ENCODE data around the gene WIPF1.
"Not testable (repeated sequence)": the region's sequence is repeated elsewhere in the genome, so short reads cannot be mapped to it uniquely, and the experiment has no call there.

WIPF1 gene

GRCh38 chr2:174569678-174570077 lies 27.9 kb downstream of the WIPF1 start:
- DNase-seq = no peak

DNA sequence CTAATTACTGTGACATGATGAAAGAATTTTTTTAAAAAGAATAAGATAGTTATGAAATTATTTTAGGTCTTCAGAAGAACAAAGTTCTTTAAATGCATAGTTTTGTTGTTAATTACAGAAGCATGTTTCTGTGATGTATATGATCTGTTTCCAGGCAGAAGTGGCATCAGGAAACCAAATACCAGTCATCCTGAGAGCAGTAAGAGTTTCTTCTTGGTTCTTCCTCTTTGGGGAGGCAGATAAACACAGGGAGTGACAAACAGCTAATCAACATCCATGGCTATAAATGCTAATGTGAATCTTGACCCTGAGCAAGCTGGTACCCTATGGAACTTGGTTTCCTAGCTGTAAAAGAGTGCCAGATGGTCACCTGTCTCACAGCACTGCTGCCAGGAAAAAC lies 29.2 kb downstream of the WIPF1 start:
- no peak for DNase-seq

GRCh38 chr2:174566871-174567270 lies 30.7 kb downstream of the WIPF1 start:
- no peak for DNase-seq

GRCh38 chr2:174563530-174564282 lies 33.9 kb downstream of the WIPF1 start:
- DNase-seq = no peak

DNA sequence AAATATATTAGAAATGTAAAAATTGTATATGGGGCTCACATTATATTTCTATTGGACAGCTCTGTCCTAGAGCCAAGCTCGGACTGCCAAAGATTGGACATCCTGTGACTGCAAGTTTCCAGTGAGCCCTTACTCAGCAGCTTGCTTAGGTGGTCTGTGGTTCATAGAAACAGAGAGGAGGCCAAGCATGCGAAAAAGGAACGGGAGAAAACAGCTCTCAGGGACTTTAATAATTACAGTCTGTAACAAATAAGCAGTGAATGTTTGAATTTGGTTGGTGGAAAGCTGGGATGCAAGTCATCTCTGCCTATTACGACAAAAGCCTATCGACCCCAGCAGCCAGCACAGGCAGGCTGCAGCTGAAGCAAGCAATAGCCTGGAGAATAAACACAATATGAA lies 35.6 kb downstream of the WIPF1 start:
- DNase-seq = no peak

DNA sequence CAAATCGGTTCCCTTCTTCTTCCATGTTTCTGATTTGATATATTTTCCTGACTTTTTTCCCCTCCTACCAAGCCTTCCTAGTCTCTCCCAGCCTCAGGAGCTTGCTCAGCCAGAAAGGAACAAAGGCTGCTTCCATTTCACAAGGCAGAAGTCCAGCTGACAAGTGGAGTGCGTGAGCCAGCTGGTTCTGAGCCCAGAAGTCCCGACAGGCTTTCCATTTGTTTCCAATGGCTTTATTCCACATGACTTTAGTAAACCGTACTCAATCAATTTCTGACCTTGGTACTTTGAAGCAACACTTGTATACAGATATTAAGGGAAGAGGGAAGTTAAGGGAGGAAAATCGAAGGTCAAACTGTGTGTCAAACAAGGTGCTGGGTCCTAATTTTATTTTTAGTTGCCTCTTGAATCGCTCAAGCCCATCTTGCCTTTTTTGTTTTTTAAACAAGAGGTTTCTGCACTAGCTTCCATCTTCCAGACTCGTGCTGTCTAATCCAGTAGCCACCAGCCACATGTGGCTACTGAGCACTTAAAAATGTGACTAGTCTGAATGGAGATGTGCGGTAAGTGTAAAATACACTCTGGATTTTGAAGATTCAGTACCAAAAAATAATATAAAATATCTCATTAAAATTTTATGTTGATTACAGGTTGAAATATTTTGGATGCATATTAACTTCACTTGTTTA lies 36.2 kb downstream of the WIPF1 start:
- DNase-seq = no peak

DNA sequence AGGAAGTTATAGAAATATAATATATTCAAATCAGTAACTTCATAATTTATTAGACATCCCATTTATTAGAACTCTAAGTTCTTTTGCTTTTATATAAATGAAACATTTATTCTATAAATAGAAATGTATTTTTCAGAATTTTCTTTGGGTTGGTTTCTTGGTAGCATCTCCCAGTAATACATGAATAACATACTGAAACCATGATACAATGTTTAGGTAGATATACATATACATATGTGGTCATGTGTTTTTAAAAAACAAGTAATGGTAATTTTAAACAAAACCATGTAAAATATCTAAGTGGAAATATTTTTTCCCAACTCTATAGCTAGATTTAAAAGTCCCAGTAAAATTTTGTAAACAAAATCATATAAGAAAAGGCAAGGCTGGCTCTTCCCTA lies 36.9 kb downstream of the WIPF1 start:
- DNase-seq = no peak

- DNase-seq = no peak
These were observed 41.6 kb downstream of the WIPF1 start for GRCh38 chr2:174555998-174556397.

DNA sequence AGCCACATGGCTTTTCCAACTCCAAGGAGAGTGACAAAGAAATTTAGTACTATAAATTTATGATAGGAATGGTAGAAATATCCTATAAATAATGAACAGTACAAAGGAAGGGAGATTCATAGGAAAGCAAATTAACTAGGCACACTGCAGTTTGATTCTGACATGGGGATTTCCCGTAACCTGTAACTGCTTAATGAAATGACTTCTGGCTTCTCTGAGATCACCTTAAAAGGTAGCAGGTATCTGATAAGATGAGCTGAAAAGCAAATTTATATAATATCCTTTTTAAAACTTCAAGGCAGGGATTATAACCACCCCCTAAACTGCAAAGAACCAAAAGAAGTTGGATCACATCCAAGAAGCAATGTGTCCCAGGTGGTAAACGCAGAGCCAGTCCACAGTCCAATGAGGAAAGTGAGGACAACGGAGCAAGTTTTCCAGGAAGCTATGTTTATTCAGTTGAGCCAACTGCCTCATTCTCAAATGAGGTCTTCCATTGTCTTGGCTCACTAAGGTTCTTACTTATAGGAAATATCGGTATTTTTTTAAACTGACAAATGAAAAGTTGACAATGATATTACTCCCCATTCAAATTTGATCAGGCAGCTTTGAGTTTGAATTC lies 43.0 kb downstream of the WIPF1 start:
- DNase-seq = no peak

- no peak for DNase-seq
These were observed 43.7 kb downstream of the WIPF1 start for GRCh38 chr2:174553811-174554493.

GRCh38 chr2:174552880-174553279 lies 44.7 kb downstream of the WIPF1 start:
- no peak for DNase-seq

DNA sequence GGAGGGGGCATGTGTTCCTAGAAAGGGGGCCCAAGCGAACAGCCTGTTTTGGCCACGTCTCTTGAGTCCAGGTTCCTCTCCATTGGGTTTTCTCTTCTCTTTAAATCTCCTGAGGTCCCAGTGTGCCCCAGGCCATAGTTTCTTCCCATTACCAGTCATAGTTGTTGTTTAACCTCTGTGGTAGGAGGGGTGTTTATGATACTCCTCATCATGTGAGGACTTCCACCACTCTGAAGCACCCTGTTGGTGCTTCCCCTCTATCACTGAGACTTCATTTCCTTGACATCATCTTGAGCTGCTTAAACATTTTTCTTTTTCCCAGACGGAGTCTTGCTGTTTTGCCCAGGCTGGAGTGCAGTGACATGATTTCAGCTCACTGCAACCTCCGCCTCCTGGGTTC lies 45.9 kb downstream of the WIPF1 start:
- no peak for DNase-seq

GRCh38 chr2:174548646-174549045 lies 49.0 kb downstream of the WIPF1 start:
- not testable (repeated sequence) for DNase-seq

DNA sequence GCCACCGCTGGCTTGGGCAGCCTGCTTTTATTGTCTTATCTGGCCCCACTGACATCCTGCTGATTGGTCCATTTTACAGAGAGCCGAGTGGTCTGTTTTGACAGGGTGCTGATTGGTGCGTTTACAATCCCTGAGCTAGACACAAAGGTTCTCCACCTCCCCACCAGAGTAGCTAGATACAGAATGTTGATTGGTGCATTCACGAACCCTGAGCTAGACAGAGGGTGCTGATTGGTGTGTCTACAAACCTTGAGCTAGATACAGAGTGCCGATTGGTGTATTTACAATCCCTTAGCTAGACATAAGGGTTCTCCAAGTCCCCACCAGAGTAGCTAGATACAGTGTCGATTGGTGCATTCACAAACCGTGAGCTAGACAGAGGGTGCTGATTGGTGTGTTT lies 49.6 kb downstream of the WIPF1 start:
- DNase-seq = not testable (repeated sequence)

DNA sequence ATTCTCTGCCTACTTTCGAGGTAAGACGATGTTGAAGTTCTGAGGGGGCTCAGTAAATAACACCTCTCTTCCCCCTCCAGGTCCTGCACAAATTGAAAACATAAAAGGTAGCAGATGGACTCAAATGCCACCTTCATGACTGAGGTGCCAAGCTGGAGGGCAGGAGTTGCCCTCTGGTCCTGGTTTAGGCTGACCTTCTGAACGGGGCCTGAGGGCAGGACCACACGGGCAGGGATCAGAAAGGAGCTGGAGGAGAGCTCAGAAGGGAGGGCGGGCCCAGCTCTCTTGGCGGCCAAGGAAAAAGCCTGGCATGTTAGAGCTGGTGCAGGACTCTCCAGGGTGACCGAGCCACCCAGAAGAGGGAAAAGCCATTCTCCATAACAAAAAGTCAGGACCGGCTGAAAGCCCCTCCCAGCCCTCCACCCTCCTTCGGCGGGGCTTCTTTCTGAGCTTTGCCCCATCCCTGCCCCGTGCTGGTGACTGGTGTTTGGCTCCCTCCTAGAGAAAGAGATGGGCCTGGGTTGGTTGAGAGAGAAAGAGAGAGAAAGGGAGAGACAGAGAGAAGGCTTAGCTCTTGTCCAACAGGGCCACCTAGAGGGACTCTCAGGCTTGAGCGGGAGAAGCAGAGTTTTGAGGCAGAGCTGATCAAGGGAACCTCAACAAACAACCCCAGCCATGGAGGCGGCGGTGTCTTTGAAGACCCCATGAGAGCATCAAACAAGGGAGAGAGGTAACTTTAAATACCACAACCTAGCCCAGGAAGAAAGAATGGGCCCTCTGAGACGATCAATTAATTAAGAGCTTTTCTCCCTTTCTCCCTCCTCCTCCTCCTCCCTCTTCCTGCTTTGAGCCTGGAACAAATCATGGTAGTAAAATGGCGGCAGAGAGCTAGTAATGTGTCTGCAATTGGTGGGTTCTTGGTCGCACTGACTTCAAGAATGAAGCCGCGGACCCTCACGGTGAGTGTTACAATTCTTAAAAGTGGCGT lies 50.8 kb downstream of the WIPF1 start:
- no peak for DNase-seq

DNA sequence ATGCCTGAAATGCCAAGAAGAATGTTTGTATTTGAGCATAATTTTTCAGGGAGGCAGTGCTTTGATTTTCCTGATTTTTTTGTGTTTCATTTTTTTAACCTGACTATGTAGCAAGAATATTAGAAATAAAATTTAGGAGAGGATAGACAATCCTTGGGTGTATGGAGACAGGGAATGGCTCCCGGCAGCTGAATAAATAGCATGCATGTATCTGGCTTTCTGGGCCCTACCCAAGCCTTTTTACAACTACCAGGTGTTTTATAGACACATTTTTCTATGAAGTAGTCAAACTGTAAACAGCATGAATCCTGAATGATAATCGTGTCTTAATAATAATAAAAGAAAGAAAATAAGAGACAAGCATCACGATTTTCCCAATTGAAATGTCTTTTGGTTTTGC lies 52.4 kb downstream of the WIPF1 start:
- DNase-seq = no peak

GRCh38 chr2:174544802-174545201 lies 52.8 kb downstream of the WIPF1 start:
- no peak for DNase-seq

DNA sequence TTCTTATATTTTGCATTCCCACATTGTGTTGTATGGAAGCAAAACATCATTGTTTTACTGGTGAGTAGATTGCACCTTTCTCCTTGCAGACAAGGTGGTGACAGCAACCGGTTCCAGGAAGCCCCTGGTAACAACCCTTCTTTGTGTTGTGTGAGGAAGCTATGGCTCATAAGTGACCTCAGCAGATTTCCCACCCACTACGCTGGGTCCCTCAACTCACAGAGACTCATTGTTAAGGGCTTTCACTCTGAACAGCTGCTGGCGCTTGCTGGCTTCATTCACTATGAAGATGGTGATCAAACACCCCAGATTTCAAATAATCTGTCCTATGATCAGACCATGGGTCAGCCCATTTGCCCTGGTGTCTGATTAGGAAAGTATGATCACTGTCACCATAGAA lies 53.4 kb downstream of the WIPF1 start:
- DNase-seq = no peak

- DNase-seq = no peak
These were observed 56.7 kb downstream of the WIPF1 start for GRCh38 chr2:174540893-174541292.

GRCh38 chr2:174535757-174536703 lies 61.6 kb downstream of the WIPF1 start:
- DNase-seq = no peak

GRCh38 chr2:174535083-174535482 lies 62.5 kb downstream of the WIPF1 start:
- no peak for DNase-seq

Measured in T1000 (cell line).